Spleen (tissue), 11 donors: ENCODE measurements around the gene SCARB1. TPM values are rescaled to one million over a fixed set of nuclear protein-coding genes. Genes with fewer than 3 reads are reported as not detected.

Source experiments
- DNase-seq: peaks from one replicate; pipeline ENCODE4 v3.0.0-alpha.2; 2020
- H3K27ac ChIP-seq, 8 donors: fragments of 200-600 bp; sonication (generic) in 7 of 8; 1 replicate in 4 of 8; 2 replicates in 4 of 8; pipeline versions ENCODE4 v1.5.0 to v1.8.0; 2016 to 2021; ENCODE audit warnings: inconsistent platforms in 4 of 8, mild to moderate bottlenecking in 4 of 8, moderate library complexity in 1 of 8
- H3K27me3 ChIP-seq, 7 donors: fragments of 200-600 bp; sonication (generic) in 6 of 7; replicated peaks in 1 of 7; 1 replicate in 4 of 7; 2 replicates in 3 of 7; pipeline versions ENCODE4 v1.5.0 to v1.8.0; 2016 to 2021; ENCODE audit warnings: inconsistent platforms in 3 of 7, mild to moderate bottlenecking in 1 of 7
- H3K36me3 ChIP-seq, 6 donors: fragments of 200-600 bp; sonication (generic) in 5 of 6; 1 replicate in 4 of 6; 2 replicates in 2 of 6; pipeline versions ENCODE4 v1.5.0 to v1.8.0; 2016 to 2021; ENCODE audit warnings: inconsistent platforms in 2 of 6
- H3K4me1 ChIP-seq, 6 donors: fragments of 200-600 bp; sonication (generic) in 5 of 6; 1 replicate in 3 of 6; 2 replicates in 3 of 6; pipeline versions ENCODE4 v1.5.0 to v1.8.0; 2016 to 2021; ENCODE audit warnings: inconsistent platforms in 3 of 6
- H3K4me3 ChIP-seq, 8 donors: fragments of 200-600 bp; sonication (generic) in 7 of 8; 1 replicate in 4 of 8; 2 replicates in 4 of 8; pipeline versions ENCODE4 v1.5.0 to v1.8.0; 2016 to 2021; ENCODE audit warnings: inconsistent platforms in 4 of 8, mild to moderate bottlenecking in 4 of 8, moderate library complexity in 2 of 8
- H3K9me3 ChIP-seq, 8 donors: fragments of 200-600 bp; sonication (generic) in 7 of 8; 1 replicate in 4 of 8; 2 replicates in 4 of 8; pipeline versions ENCODE4 v1.5.0 to v1.8.0; 2016 to 2021; ENCODE audit warnings: inconsistent platforms in 4 of 8
- POLR2A ChIP-seq, 3 donors: fragments of 450-650 bp; IDR thresholded peaks; one replicate each; pipeline ENCODE4 v1.5.1; 2017; ENCODE audit warnings: antibody characterized with exemption in 3 of 3, mild to moderate bottlenecking in 1 of 3
- POLR2AphosphoS5 ChIP-seq, 3 donors: sonication (generic); formaldehyde crosslinking; IDR thresholded peaks; one replicate each; pipeline ENCODE4 v1.5.1; 2017; ENCODE audit warnings: antibody characterized with exemption in 3 of 3
- WGBS, 5 donors: extraction: QIAGEN DNeasy Blood & Tissue Kit in 3 of 5; methylation state at CpG; one replicate each; pipeline versions ENCODE4 v1.1.5 to v1.1.7; 2013 to 2018; 5-methylcytosine and 5-hydroxymethylcytosine counted together
- intact Hi-C: fragments of 100-400 bp; cut with DNase I; formaldehyde crosslinking; loops from one replicate; pipeline ENCODE4 v1.15.0; 2023; ENCODE audit warnings: low total_unique reads
- polyA plus RNA-seq, 3 donors: library from polyadenylated mRNA; stranded (reverse); fragments of 200-250 nt; gene quantifications; one replicate each; pipeline ENCODE4 v1.2.1, GENCODE V29; 2013
- total RNA-seq, 7 donors: library from RNA; depleted of rRNA in 3 of 7; stranded (reverse); fragments of >200 nt in 3 of 7; fragmentation: NEBNext Ultra II Directional in 4 of 7; extraction: Animal tissue kit (Norgen Biotek cat#: 25700) in 4 of 7; gene quantifications; one replicate each; pipeline versions ENCODE4 v1.1.0 to v1.2.1, GENCODE V29; 2016 to 2021
- TF ChIP-seq, protein P1 (sequence below), 11 experiments: fragments of 200-600 bp in 7 of 11; fragments of 450-650 bp in 4 of 11; sonication (generic) in 4 of 11; IDR thresholded peaks in 8 of 11; conservative IDR thresholded peaks in 3 of 11; 1 replicate in 7 of 11; 2 replicates in 4 of 11; pipeline versions ENCODE4 v1.4.0 to v1.8.0; 2016 to 2021; ENCODE audit warnings: antibody characterized with exemption in 11 of 11, inconsistent platforms in 4 of 11, mild to moderate bottlenecking in 1 of 11
- donor health status: healthy with polysubstance abuse.
- donor health status: DM: no; HTN: no; CAD: no; lungs with moderate emphysema.
- donor health status: DM: no; HTN: no; CAD: no.
- donor health status: Bipolar disorder and iron deficiency.
- donor health status: healthy.
- donor health status: DM: no; HTN: no; CAD: no.
- donor health status: DM: yes; HTN: yes; CAD: no.

The SCARB1 gene
- total and polyA plus RNA-seq, 10 donors = 11.9 to 59.3 (median 24.3) TPM

DNA sequence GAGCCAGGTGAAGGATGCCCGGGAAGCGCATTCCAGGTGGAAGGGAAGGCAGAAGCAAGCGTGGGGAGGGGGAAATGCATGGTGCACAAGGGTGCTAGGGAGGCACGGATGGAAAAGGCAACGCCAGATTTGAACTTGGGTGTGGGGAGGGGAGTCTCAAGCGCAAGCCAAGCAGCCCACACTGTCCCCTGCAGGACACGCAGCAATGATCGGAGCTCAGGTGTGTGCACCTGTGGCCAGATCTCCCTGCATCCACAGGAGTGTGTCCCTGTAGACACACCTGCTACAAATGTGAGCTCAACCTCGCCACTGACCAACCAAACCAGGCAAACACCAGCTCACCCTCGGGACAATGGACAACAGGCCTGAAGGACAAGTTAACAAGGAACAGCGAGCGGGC, 63.2 kb downstream of the SCARB1 start:
- no peaks in the 10 kb centered on the region for H3K27me3 ChIP-seq
- TF ChIP-seq POLR2A (IDR thresholded peaks at IDR 0.05) = no peak
- no peak for TF ChIP-seq POLR2AphosphoS5 (IDR thresholded peaks at IDR 0.05)
- TF ChIP-seq, protein P1, sequence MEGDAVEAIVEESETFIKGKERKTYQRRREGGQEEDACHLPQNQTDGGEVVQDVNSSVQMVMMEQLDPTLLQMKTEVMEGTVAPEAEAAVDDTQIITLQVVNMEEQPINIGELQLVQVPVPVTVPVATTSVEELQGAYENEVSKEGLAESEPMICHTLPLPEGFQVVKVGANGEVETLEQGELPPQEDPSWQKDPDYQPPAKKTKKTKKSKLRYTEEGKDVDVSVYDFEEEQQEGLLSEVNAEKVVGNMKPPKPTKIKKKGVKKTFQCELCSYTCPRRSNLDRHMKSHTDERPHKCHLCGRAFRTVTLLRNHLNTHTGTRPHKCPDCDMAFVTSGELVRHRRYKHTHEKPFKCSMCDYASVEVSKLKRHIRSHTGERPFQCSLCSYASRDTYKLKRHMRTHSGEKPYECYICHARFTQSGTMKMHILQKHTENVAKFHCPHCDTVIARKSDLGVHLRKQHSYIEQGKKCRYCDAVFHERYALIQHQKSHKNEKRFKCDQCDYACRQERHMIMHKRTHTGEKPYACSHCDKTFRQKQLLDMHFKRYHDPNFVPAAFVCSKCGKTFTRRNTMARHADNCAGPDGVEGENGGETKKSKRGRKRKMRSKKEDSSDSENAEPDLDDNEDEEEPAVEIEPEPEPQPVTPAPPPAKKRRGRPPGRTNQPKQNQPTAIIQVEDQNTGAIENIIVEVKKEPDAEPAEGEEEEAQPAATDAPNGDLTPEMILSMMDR (IDR thresholded peaks at IDR 0.05 in 8 of 11, conservative IDR thresholded peaks at IDR 0.05 in 3 of 11) = no peak
- peaks cover 0 to 19% (median 10%) of the 10 kb centered on the region in 6 donors for H3K4me1 ChIP-seq
- intact Hi-C loops = no loop called here
- WGBS, 5 donors = 93 to 97% (median 95%) methylated on average over 12 of the region's 12 CpGs
- peaks cover 0 to 73% (median 6%) of the 10 kb centered on the region in 6 donors for H3K36me3 ChIP-seq
- H3K9me3 ChIP-seq = no peaks in the 10 kb centered on the region
- H3K27ac ChIP-seq = no peak overlapping the region
- no peak for DNase-seq
- no peak overlapping the region for H3K4me3 ChIP-seq

DNA sequence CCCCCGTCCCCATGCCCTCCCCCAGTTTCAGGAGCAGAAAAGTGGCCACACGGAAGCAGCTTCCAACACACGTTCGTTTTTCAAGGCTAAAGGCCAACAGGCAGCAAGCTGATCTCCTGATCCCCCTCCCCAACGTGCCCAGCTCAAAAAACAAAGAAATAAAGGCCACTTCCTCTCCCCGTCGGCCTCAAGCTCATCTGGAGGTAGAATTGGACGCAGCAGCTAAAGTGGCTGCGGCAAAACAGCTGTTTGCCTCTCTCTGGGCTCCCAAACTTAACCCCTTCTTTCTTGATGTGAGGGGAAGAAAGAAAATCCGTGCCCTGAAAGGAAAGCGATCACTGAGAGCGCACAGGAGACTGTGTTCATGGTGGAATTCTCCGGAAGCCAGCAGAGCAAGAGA, 66.3 kb downstream of the SCARB1 start:
- Histone ChIP-seq H3K9me3 (peaks cover 0 to 4% (median 0%) of the 10 kb centered on the region in 8 donors), H3K27ac (peak overlapping the region in 1 of 8 donors; percentile 77), H3K4me3 (no peak overlapping the region), H3K36me3 (peaks cover 0 to 46% (median 3%) of the 10 kb centered on the region in 6 donors), H3K4me1 (peaks cover 0 to 22% (median 10%) of the 10 kb centered on the region in 6 donors), H3K27me3 (no peaks in the 10 kb centered on the region)
- intact Hi-C loops = no loop called here
- DNase-seq = no peak
- TF ChIP-seq, protein P1 (IDR thresholded peaks at IDR 0.05 in 8 of 11, conservative IDR thresholded peaks at IDR 0.05 in 3 of 11) = no peak
- TF ChIP-seq POLR2A (IDR thresholded peaks at IDR 0.05) (no peak), POLR2AphosphoS5 (IDR thresholded peaks at IDR 0.05) (no peak)
- 43 to 63% (median 58%) methylated on average over 13 of the region's 13 CpGs for WGBS, 5 donors

GRCh38 chr12:124796303-124796960, 67.2 kb downstream of the SCARB1 start:
- intact Hi-C loops = no loop called here
- Histone ChIP-seq H3K4me3 (no peak overlapping the region), H3K36me3 (peaks cover 0 to 49% (median 4%) of the 10 kb centered on the region in 6 donors), H3K4me1 (peaks cover 0 to 22% (median 10%) of the 10 kb centered on the region in 6 donors), H3K9me3 (peaks cover 0 to 4% (median 0%) of the 10 kb centered on the region in 8 donors), H3K27me3 (no peaks in the 10 kb centered on the region), H3K27ac (peak overlapping the region in 3 of 8 donors; percentile 18 to 77 (median 35))
- 55 to 69% (median 62%) methylated on average over 14 of the region's 14 CpGs for WGBS, 5 donors
- no peak for TF ChIP-seq POLR2AphosphoS5 (IDR thresholded peaks at IDR 0.05)
- TF ChIP-seq, protein P1 (IDR thresholded peaks at IDR 0.05 in 8 of 11, conservative IDR thresholded peaks at IDR 0.05 in 3 of 11) = no peak
- TF ChIP-seq POLR2A (IDR thresholded peaks at IDR 0.05) = no peak
- no peak for DNase-seq
